ENCODE results near the gene TAB2. TPM values are rescaled to one million over a fixed set of nuclear protein-coding genes. Genes with fewer than 3 reads are reported as not detected.
"Not testable (repeated sequence)": the region's sequence is repeated elsewhere in the genome, so short reads cannot be mapped to it uniquely, and the experiment has no call there.

The TAB2 gene
- total RNA-seq, 2 experiments from 2014 or later = 62.1 to 66.7 TPM

- Mint-ChIP-seq H3K36me3 (ENCODE audit: low read depth) (peaks cover 5% of the 10 kb centered on the region), H3K4me1 (ENCODE audit: low read depth) (peaks cover 17% of the 10 kb centered on the region), H3K27ac (no peak overlapping the region), H3K9me3 (no peaks in the 10 kb centered on the region), H3K27me3 (ENCODE audit: low read depth) (no peaks in the 10 kb centered on the region), H3K4me3 (no peak overlapping the region)
- intact Hi-C loops (cut with micrococcal nuclease) = no loop called here
- DNase-seq = no peak
- CTCF ChIA-PET = interaction anchor here (0.7 kb wide), 1 partner anchor 238 kb away, joined by 3 read pairs; no protein-coding TSS in a partner anchor
Measured at GRCh38 chr6:149314325-149314905, 3.1 kb upstream of the TAB2 start.

GRCh38 chr6:149316108-149316727 is 1.3 kb upstream of the TAB2 start:
- Mint-ChIP-seq H3K4me1 (ENCODE audit: low read depth) (peaks cover 31% of the 10 kb centered on the region), H3K36me3 (ENCODE audit: low read depth) (peaks cover 8% of the 10 kb centered on the region), H3K27me3 (ENCODE audit: low read depth) (no peaks in the 10 kb centered on the region), H3K4me3 (peak overlapping the region; percentile 81), H3K9me3 (no peaks in the 10 kb centered on the region), H3K27ac (peak overlapping the region; percentile 86)
- CTCF ChIA-PET = interaction anchor here (0.8 to 1.5 kb wide), 4 partner anchors 11 to 230 kb away, joined by 3 read pairs; no protein-coding TSS in a partner anchor
- no peak for DNase-seq
- intact Hi-C loops (cut with micrococcal nuclease) = no loop called here

DNA sequence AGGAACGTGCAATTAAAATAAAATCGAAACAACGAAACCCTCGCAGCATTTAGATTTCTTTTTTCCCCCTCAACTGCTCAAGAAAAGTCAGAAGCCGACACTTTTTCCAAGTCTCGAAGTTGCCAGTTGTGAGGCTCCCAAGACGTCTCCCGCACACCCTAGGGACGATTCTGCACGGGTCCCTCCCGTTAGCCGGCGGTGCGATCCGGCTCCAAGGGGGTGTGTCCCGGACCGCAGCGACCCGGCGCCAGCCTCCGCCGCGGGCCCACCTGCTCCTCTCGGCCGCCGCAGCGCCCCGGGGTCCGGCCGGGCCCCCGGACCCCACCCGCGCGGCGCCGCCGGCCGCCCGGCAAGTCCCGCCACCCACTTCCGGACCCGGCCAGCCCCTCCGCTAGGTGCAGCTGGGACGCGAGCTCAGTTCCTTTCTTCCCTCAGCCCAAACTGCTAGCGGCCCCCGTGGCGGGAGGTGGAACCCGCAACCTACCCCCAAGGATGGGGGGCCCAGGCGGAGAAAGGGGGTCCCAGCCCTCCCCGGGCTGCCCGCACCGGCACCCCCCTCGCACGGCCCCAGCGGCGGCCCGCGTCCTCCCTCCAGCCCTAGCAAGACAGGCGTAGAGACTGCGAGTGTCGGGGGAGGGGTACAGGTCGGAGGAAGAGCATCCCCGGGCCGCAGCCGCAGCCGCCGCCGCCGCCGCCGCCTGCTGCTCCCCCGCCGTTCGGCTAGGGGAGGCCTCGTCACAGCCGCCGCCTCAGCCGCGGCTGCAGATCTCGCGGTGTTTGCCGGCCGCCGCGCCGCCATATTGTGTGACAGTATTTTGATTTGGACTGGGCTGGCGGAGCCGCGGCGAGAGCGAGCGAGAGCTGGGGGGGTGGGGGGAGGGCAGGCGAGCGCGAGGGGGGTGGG is 520 bp upstream of the TAB2 start:
- no peaks in the 10 kb centered on the region for H3K9me3 Mint-ChIP-seq
- peak; percentile 91 for DNase-seq

GRCh38 chr6:149318581-149319286 is 1.2 kb downstream of the TAB2 start:
- CTCF ChIA-PET = interaction anchor here (1.1 to 1.6 kb wide), 3 partner anchors 15 to 288 kb away, joined by 3 to 4 read pairs (median 3); no protein-coding TSS in a partner anchor
- Mint-ChIP-seq H3K4me1 (ENCODE audit: low read depth) (peaks cover 48% of the 10 kb centered on the region), H3K4me3 (peak overlapping the region; percentile 81), H3K27me3 (ENCODE audit: low read depth) (no peaks in the 10 kb centered on the region), H3K36me3 (ENCODE audit: low read depth) (peaks cover 12% of the 10 kb centered on the region), H3K9me3 (no peaks in the 10 kb centered on the region), H3K27ac (peak overlapping the region; percentile 94)
- intact Hi-C loops (cut with micrococcal nuclease) = loop anchor here (1.0 to 2.0 kb wide), 14 partner anchors 18 to 286 kb away; partner anchors contain the start of gene ZC3H12D
- no peak for DNase-seq

More for the DNA sequence above, 520 bp upstream of the TAB2 start:
- Mint-ChIP-seq H3K27me3 (ENCODE audit: low read depth) (no peaks in the 10 kb centered on the region), H3K4me1 (ENCODE audit: low read depth) (peaks cover 38% of the 10 kb centered on the region), H3K36me3 (ENCODE audit: low read depth) (peaks cover 10% of the 10 kb centered on the region), H3K27ac (peak overlapping the region; percentile 94), H3K4me3 (peak overlapping the region; percentile 81)
- CTCF ChIA-PET = interaction anchor here (0.8 to 1.3 kb wide), 4 partner anchors 12 to 128 kb away, joined by 3 read pairs; no protein-coding TSS in a partner anchor
- intact Hi-C loops (cut with micrococcal nuclease) = loop anchor here (1.0 kb wide), 1 partner anchor 249 kb away; the partner anchor contains the start of gene GINM1

GRCh38 chr6:149319422-149319821 is 1.9 kb downstream of the TAB2 start:
- intact Hi-C loops (cut with micrococcal nuclease) = loop anchor here (1.0 to 2.0 kb wide), 10 partner anchors 17 to 197 kb away; partner anchors contain the start of gene ZC3H12D
- no peaks in the 10 kb centered on the region for H3K9me3 Mint-ChIP-seq
- H3K4me1 Mint-ChIP-seq (ENCODE audit: low read depth) = peaks cover 51% of the 10 kb centered on the region
- peak overlapping the region; percentile 81 for H3K4me3 Mint-ChIP-seq
- no peak for DNase-seq
- H3K27me3 Mint-ChIP-seq (ENCODE audit: low read depth) = no peaks in the 10 kb centered on the region
- peak overlapping the region; percentile 94 for H3K27ac Mint-ChIP-seq
- H3K36me3 Mint-ChIP-seq (ENCODE audit: low read depth) = peaks cover 13% of the 10 kb centered on the region
- CTCF ChIA-PET = interaction anchor here (0.7 to 1.6 kb wide), 4 partner anchors 15 to 288 kb away, joined by 3 to 4 read pairs (median 3); no protein-coding TSS in a partner anchor

GRCh38 chr6:149320016-149320415 is 2.5 kb downstream of the TAB2 start:
- H3K27me3 Mint-ChIP-seq (ENCODE audit: low read depth); H3K9me3 Mint-ChIP-seq; intact Hi-C loops (cut with micrococcal nuclease): not testable (repeated sequence)
- DNase-seq = peak; percentile 55
- Mint-ChIP-seq H3K36me3 (ENCODE audit: low read depth) (peaks cover 13% of the 10 kb centered on the region), H3K27ac (peak overlapping the region; percentile 94), H3K4me3 (peak overlapping the region; percentile 81), H3K4me1 (ENCODE audit: low read depth) (peaks cover 53% of the 10 kb centered on the region)
- CTCF ChIA-PET = interaction anchor here (0.6 to 1.1 kb wide), 3 partner anchors 16 to 289 kb away, joined by 3 to 4 read pairs (median 3); no protein-coding TSS in a partner anchor

- Mint-ChIP-seq H3K4me1 (ENCODE audit: low read depth) (peaks cover 57% of the 10 kb centered on the region), H3K4me3 (peak overlapping the region; percentile 58), H3K27ac (peak overlapping the region; percentile 94), H3K27me3 (ENCODE audit: low read depth) (no peaks in the 10 kb centered on the region), H3K9me3 (no peaks in the 10 kb centered on the region), H3K36me3 (ENCODE audit: low read depth) (peaks cover 13% of the 10 kb centered on the region)
- no peak for DNase-seq
- intact Hi-C loops (cut with micrococcal nuclease) = loop anchor here (1.0 kb wide), 1 partner anchor 9 kb away; no protein-coding TSS in a partner anchor
- CTCF ChIA-PET = interaction anchor here (1.3 kb wide), 1 partner anchor 13 kb away, joined by 4 read pairs; no protein-coding TSS in a partner anchor
Measured at GRCh38 chr6:149320796-149321195, 3.3 kb downstream of the TAB2 start.

GRCh38 chr6:149323353-149323752 is 5.8 kb downstream of the TAB2 start:
- intact Hi-C loops (cut with micrococcal nuclease) = no loop called here
- DNase-seq = no peak
- Mint-ChIP-seq H3K4me3 (peak overlapping the region; percentile 8), H3K36me3 (ENCODE audit: low read depth) (peaks cover 13% of the 10 kb centered on the region), H3K4me1 (ENCODE audit: low read depth) (peaks cover 72% of the 10 kb centered on the region), H3K27me3 (ENCODE audit: low read depth) (no peaks in the 10 kb centered on the region), H3K27ac (peak overlapping the region; percentile 85), H3K9me3 (no peaks in the 10 kb centered on the region)
- CTCF ChIA-PET = interaction anchor here (1.0 to 2.4 kb wide), 4 partner anchors 10 to 295 kb away, joined by 3 to 10 read pairs (median 6); no protein-coding TSS in a partner anchor

DNA sequence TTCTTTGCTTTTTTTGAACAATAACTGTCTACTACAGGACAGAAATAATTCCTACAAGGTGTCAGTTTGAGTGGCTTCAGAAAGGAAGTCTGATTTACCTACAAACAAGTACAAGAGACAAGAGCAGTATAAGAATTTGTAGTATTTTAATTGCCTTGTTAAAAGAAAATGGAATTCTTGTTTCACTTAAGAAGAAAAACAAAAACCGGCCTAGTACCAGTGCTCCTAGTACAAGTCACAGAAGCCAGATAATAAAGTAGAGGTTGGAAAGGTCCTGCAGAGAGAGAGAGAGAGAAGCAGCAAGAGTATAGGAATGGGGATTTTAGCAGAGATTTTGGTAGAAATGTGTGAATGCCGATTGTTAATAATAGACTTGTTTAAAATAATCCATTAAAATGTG is 6.4 kb downstream of the TAB2 start:
- intact Hi-C loops (cut with micrococcal nuclease) = no loop called here
- no peak for DNase-seq
- CTCF ChIA-PET = interaction anchor here (1.0 to 2.4 kb wide), 4 partner anchors 9 to 296 kb away, joined by 3 to 10 read pairs (median 6); no protein-coding TSS in a partner anchor
- Mint-ChIP-seq H3K27ac (peak overlapping the region; percentile 85), H3K9me3 (no peaks in the 10 kb centered on the region), H3K36me3 (ENCODE audit: low read depth) (peaks cover 10% of the 10 kb centered on the region), H3K4me1 (ENCODE audit: low read depth) (peaks cover 77% of the 10 kb centered on the region), H3K27me3 (ENCODE audit: low read depth) (no peaks in the 10 kb centered on the region), H3K4me3 (peak overlapping the region; percentile 8)

DNA sequence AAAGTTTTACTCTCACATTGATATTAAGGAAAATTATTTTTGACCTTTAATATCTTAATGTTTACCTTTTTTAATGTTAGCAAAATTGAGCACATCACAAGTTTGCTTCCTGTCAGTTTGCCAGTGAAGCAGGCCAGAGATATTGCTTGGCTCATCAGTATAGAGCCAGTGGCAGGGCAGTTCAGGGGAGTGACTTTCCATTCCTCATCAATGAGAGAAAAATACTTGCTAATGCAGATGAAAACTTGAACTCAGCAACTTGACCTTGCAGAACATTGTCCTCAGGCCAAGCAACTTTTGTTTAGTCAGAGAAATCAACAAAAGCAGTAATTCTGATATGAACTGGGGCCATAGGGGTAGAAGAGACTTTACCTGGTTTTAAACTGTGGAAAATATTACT is 6.9 kb downstream of the TAB2 start:
- CTCF ChIA-PET = interaction anchor here (0.9 to 2.4 kb wide), 3 partner anchors 9 to 242 kb away, joined by 3 to 8 read pairs (median 3); no protein-coding TSS in a partner anchor
- no peak overlapping the region for H3K4me3 Mint-ChIP-seq
- no peak for DNase-seq

DNA sequence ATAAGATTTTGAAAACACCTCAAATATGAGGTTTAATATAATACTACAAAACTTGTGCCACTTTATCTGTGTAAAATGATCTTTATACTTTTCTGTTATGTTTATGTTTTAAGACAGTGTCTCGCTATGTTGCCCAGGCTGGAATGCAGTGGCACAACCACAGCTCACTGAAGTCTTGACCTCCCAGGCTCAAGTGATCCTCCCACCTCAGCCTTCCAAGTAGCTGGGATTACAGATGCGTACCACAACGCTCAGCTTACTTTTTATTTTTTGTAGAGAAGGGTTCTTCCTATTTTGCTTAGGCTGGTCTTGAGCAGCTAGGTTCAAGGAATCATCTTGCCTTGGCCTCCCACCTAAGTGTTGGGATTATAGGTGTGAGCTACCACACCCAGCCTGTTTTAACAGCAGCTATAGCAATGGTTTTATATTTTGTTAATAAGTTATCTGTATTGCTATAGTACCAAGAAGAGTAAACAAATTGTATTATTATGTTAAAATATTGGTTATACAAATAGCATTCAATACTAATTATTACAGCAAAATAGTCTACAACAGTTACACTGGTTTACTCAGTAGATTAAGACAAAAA is 8.2 kb downstream of the TAB2 start:
- Mint-ChIP-seq H3K9me3 (no peaks in the 10 kb centered on the region), H3K36me3 (ENCODE audit: low read depth) (peaks cover 5% of the 10 kb centered on the region), H3K4me3 (no peak overlapping the region), H3K27me3 (ENCODE audit: low read depth) (no peaks in the 10 kb centered on the region), H3K4me1 (ENCODE audit: low read depth) (peaks cover 84% of the 10 kb centered on the region), H3K27ac (peak overlapping the region; percentile 20)
- DNase-seq = no peak
- CTCF ChIA-PET = interaction anchor here (0.7 to 1.2 kb wide), 4 partner anchors 103 to 244 kb away, joined by 3 to 4 read pairs (median 4); no protein-coding TSS in a partner anchor
- intact Hi-C loops (cut with micrococcal nuclease) = no loop called here

More for the DNA sequence above, 6.9 kb downstream of the TAB2 start:
- Mint-ChIP-seq H3K4me1 (ENCODE audit: low read depth) (peaks cover 82% of the 10 kb centered on the region), H3K27me3 (ENCODE audit: low read depth) (no peaks in the 10 kb centered on the region), H3K36me3 (ENCODE audit: low read depth) (peaks cover 8% of the 10 kb centered on the region), H3K27ac (peak overlapping the region; percentile 76), H3K9me3 (no peaks in the 10 kb centered on the region)
- intact Hi-C loops (cut with micrococcal nuclease) = no loop called here
